ENCODE data around the gene OCIAD2. TPM values are rescaled to one million over a fixed set of nuclear protein-coding genes. Genes with fewer than 3 reads are reported as not detected.

Gene OCIAD2
- total RNA-seq, 1 experiment from 2014 or later: 82.7 TPM

GRCh38 chr4:48914311-48914710, 7.7 kb upstream of the OCIAD2 start:
- CTCF ChIA-PET: interaction anchor here (2.1 kb wide), 1 partner anchor 30 kb away, joined by 13 read pairs; no protein-coding TSS in a partner anchor
- Mint-ChIP-seq H3K27ac (no peak overlapping the region), H3K36me3 (no peaks in the 10 kb centered on the region), H3K4me1 (peaks cover 8% of the 10 kb centered on the region), H3K4me3 (no peak overlapping the region), H3K9me3 (no peaks in the 10 kb centered on the region), H3K27me3 (ENCODE audit: low read depth) (no peaks in the 10 kb centered on the region)
- TF ChIP-seq MYBL2 (CRISPR knock-in tag; IDR thresholded peaks at IDR 0.05): no peak
- TF ChIP-seq PRRX2 (CRISPR knock-in tag; IDR thresholded peaks at IDR 0.05): no peak
- no peak for TF ChIP-seq HMGA2 (CRISPR knock-in tag; IDR thresholded peaks at IDR 0.05)
- POLR2A ChIA-PET: no interaction called here
- DNase-seq (ENCODE audit: low spot score): no peak
- ATAC-seq: no peak

GRCh38 chr4:48913346-48913745, 6.8 kb upstream of the OCIAD2 start:
- H3K27me3 Mint-ChIP-seq (ENCODE audit: low read depth): peaks cover 2% of the 10 kb centered on the region; the same call in 1 of the 2 replicates
- H3K27ac Mint-ChIP-seq: no peak overlapping the region
- ATAC-seq (no peak), DNase-seq (ENCODE audit: low spot score) (no peak)
- no peaks in the 10 kb centered on the region for H3K9me3 Mint-ChIP-seq
- ChIA-PET POLR2A (no interaction called here), CTCF (interaction anchor here (2.0 to 2.1 kb wide), 2 partner anchors 30 to 31 kb away, joined by 6 to 13 read pairs; no protein-coding TSS in a partner anchor)
- H3K4me1 Mint-ChIP-seq: peaks cover 8% of the 10 kb centered on the region
- H3K4me3 Mint-ChIP-seq: no peak overlapping the region
- TF ChIP-seq ZNF317 (CRISPR knock-in tag; IDR thresholded peaks at IDR 0.05; ENCODE audit: borderline replicate concordance, low read depth): no peak
- TF ChIP-seq ZNF423 (CRISPR knock-in tag; IDR thresholded peaks at IDR 0.05): no peak
- TF ChIP-seq ZNF263 (CRISPR knock-in tag; IDR thresholded peaks at IDR 0.05; ENCODE audit: low read depth): no peak
- TF ChIP-seq MYBL2 (CRISPR knock-in tag; IDR thresholded peaks at IDR 0.05): no peak
- no peak for TF ChIP-seq MXD4 (CRISPR knock-in tag; IDR thresholded peaks at IDR 0.05; ENCODE audit: borderline replicate concordance)
- TF ChIP-seq USF1 (CRISPR knock-in tag; IDR thresholded peaks at IDR 0.05): no peak
- no peak for TF ChIP-seq NR2C2 (CRISPR knock-in tag; IDR thresholded peaks at IDR 0.05)
- TF ChIP-seq MLX (CRISPR knock-in tag; IDR thresholded peaks at IDR 0.05): no peak
- TF ChIP-seq E2F1 (CRISPR knock-in tag; IDR thresholded peaks at IDR 0.05): no peak
- TF ChIP-seq ZMAT4 (CRISPR knock-in tag; IDR thresholded peaks at IDR 0.05): no peak
- TF ChIP-seq ETV6 (CRISPR knock-in tag; IDR thresholded peaks at IDR 0.05): no peak
- no peak for TF ChIP-seq ZNF532 (CRISPR knock-in tag; IDR thresholded peaks at IDR 0.05; ENCODE audit: borderline replicate concordance)
- no peak for TF ChIP-seq SOX15 (CRISPR knock-in tag; IDR thresholded peaks at IDR 0.05)
- TF ChIP-seq RELA (CRISPR knock-in tag; IDR thresholded peaks at IDR 0.05; ENCODE audit: borderline replicate concordance): no peak
- no peak for TF ChIP-seq EMX1 (CRISPR knock-in tag; IDR thresholded peaks at IDR 0.05)
- no peak for TF ChIP-seq ARID4B (CRISPR knock-in tag; IDR thresholded peaks at IDR 0.05; ENCODE audit: borderline replicate concordance)
- H3K36me3 Mint-ChIP-seq: no peaks in the 10 kb centered on the region
